ENCODE data around the gene RTCA. TPM values are rescaled to one million over a fixed set of nuclear protein-coding genes. Genes with fewer than 3 reads are reported as not detected.

Gene RTCA
- total and polyA plus RNA-seq, 4 donors, result 22.8 to 37.6 (median 30.5) TPM

DNA sequence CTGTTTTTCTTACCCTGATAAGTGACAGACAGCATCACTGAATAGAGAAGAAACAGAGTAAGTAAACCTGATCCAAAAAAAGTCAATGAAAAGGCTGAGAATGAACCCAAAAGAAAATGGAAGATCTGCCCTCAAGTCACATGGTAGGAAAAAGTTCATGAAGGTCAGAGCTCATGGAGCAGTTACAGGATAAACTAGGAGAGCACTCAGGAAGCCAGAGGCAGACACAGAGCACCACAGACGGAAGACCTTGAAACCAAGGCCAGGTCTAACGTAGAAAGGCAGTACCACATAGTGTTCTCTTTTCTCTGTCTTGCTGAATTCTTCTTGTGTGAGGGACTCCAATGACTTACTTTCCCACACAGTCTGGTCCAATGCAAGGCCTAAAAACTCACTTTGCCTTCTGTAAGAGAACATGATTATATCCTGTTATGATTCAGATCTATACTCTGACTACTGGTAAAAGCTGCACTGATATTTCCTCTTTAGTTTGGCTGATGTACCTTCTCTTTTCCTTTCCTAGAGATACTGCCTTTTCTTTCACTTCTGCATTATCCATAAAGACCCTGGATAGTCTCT is 40.8 kb downstream of the RTCA start:
- TF ChIP-seq, protein P1, sequence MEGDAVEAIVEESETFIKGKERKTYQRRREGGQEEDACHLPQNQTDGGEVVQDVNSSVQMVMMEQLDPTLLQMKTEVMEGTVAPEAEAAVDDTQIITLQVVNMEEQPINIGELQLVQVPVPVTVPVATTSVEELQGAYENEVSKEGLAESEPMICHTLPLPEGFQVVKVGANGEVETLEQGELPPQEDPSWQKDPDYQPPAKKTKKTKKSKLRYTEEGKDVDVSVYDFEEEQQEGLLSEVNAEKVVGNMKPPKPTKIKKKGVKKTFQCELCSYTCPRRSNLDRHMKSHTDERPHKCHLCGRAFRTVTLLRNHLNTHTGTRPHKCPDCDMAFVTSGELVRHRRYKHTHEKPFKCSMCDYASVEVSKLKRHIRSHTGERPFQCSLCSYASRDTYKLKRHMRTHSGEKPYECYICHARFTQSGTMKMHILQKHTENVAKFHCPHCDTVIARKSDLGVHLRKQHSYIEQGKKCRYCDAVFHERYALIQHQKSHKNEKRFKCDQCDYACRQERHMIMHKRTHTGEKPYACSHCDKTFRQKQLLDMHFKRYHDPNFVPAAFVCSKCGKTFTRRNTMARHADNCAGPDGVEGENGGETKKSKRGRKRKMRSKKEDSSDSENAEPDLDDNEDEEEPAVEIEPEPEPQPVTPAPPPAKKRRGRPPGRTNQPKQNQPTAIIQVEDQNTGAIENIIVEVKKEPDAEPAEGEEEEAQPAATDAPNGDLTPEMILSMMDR (IDR thresholded peaks at IDR 0.05; ENCODE audit: control extremely low read depth, extremely low read depth), result no peak
- H3K9ac ChIP-seq (ENCODE audit: insufficient read depth in 1 of 2, low read length in 2 of 2), result no peak overlapping the region
- no peaks in the 10 kb centered on the region for H3K27me3 ChIP-seq (ENCODE audit: control insufficient read depth in 3 of 3, insufficient read depth in 3 of 3, low read length in 2 of 3)
- DNase-seq (no peak), ATAC-seq (ENCODE audit: insufficient read depth, low FRiP score) (no peak)
- peaks cover 0 to 3% (median 0%) of the 10 kb centered on the region in 4 donors for H3K9me3 ChIP-seq (ENCODE audit: control insufficient read depth in 4 of 4, insufficient read depth in 3 of 4, low read length in 3 of 4)
- whole genome bisulfite sequencing, 2 donors, result 76 to 90% methylated on average over 2 of the region's 2 CpGs
- H3K36me3 ChIP-seq (ENCODE audit: control insufficient read depth in 4 of 4, insufficient read depth in 4 of 4, low read length in 4 of 4), result no peaks in the 10 kb centered on the region
- H3K4me3 ChIP-seq, result no peak overlapping the region
- H3K4me1 ChIP-seq (ENCODE audit: control insufficient read depth in 5 of 5, insufficient read depth in 5 of 5, low read length in 5 of 5), result peaks cover 0 to 4% (median 0%) of the 10 kb centered on the region in 5 donors
- H3K27ac ChIP-seq (ENCODE audit: low read depth in 1 of 2, low read length in 1 of 2), result no peak overlapping the region

DNA sequence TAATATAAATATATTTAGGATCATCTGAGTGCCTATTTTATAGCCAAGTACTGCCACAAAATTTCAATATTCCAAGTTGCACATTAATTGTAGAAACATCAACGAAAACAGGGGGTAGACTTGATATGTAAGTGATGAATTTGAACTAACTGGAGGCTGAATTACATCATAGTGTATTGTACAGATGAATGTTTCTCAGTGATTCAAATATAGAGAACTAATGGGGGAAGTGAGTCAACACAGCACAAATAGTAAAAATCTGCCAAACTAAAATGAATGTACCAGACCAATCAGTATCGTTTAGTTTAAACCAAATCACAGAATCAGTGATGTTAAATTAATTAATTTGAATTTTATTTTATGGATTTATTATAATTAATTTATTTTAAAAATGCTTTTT is 42.8 kb downstream of the RTCA start:
- TF ChIP-seq, protein P1 (IDR thresholded peaks at IDR 0.05; ENCODE audit: control extremely low read depth, extremely low read depth), result no peak
- Histone ChIP-seq H3K9me3 (ENCODE audit: control insufficient read depth in 4 of 4, insufficient read depth in 3 of 4, low read length in 3 of 4) (peaks cover 0 to 3% (median 0%) of the 10 kb centered on the region in 4 donors), H3K27me3 (ENCODE audit: control insufficient read depth in 3 of 3, insufficient read depth in 3 of 3, low read length in 2 of 3) (no peaks in the 10 kb centered on the region), H3K36me3 (ENCODE audit: control insufficient read depth in 4 of 4, insufficient read depth in 4 of 4, low read length in 4 of 4) (no peaks in the 10 kb centered on the region), H3K27ac (ENCODE audit: low read depth in 1 of 2, low read length in 1 of 2) (no peak overlapping the region), H3K4me1 (ENCODE audit: control insufficient read depth in 5 of 5, insufficient read depth in 5 of 5, low read length in 5 of 5) (peaks cover 0 to 4% (median 0%) of the 10 kb centered on the region in 5 donors), H3K4me3 (no peak overlapping the region), H3K9ac (ENCODE audit: insufficient read depth in 1 of 2, low read length in 2 of 2) (no peak overlapping the region)
- DNase-seq (no peak), ATAC-seq (ENCODE audit: insufficient read depth, low FRiP score) (no peak)
- 81 to 92% methylated on average over 2 of the region's 2 CpGs for WGBS, 2 donors

GRCh38 chr1:100309863-100310262 is 43.8 kb downstream of the RTCA start:
- Histone ChIP-seq H3K27me3 (ENCODE audit: control insufficient read depth in 3 of 3, insufficient read depth in 3 of 3, low read length in 2 of 3) (no peaks in the 10 kb centered on the region), H3K9me3 (ENCODE audit: control insufficient read depth in 4 of 4, insufficient read depth in 3 of 4, low read length in 3 of 4) (peaks cover 0 to 3% (median 0%) of the 10 kb centered on the region in 4 donors), H3K4me1 (ENCODE audit: control insufficient read depth in 5 of 5, insufficient read depth in 5 of 5, low read length in 5 of 5) (peaks cover 0 to 4% (median 0%) of the 10 kb centered on the region in 5 donors), H3K27ac (ENCODE audit: low read depth in 1 of 2, low read length in 1 of 2) (no peak overlapping the region), H3K4me3 (no peak overlapping the region), H3K36me3 (ENCODE audit: control insufficient read depth in 4 of 4, insufficient read depth in 4 of 4, low read length in 4 of 4) (no peaks in the 10 kb centered on the region), H3K9ac (ENCODE audit: insufficient read depth in 1 of 2, low read length in 2 of 2) (no peak overlapping the region)
- ATAC-seq (ENCODE audit: insufficient read depth, low FRiP score) (no peak), DNase-seq (no peak)
- TF ChIP-seq, protein P1 (IDR thresholded peaks at IDR 0.05; ENCODE audit: control extremely low read depth, extremely low read depth), result no peak

DNA sequence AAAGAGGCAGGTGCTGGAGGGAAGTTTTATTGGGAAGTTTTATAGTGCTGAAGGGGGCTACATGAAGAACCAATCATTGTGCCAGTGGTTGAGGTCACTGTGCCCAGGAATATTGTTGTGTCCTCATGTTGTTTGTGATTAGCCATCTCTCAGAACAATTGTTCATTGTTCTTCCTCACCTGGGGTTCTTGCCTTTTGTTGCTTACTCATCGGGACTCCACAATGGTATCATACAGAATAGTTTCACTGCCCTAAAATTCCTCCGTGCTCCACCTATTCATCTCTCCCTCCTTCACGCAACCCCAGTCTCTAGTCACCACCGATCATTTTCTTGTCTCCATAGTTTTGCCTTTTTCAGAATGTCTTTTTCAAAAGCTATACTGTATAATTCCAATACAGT is 47.4 kb downstream of the RTCA start:
- 73 to 79% methylated on average over 4 of the region's 4 CpGs for WGBS, 2 donors
- no peak overlapping the region for H3K4me3 ChIP-seq
- H3K27ac ChIP-seq (ENCODE audit: low read depth in 1 of 2, low read length in 1 of 2), result no peak overlapping the region

More for the DNA sequence above, 47.4 kb downstream of the RTCA start:
- TF ChIP-seq, protein P1 (IDR thresholded peaks at IDR 0.05; ENCODE audit: control extremely low read depth, extremely low read depth), result no peak
- Histone ChIP-seq H3K9ac (ENCODE audit: insufficient read depth in 1 of 2, low read length in 2 of 2) (no peak overlapping the region), H3K27me3 (ENCODE audit: control insufficient read depth in 3 of 3, insufficient read depth in 3 of 3, low read length in 2 of 3) (no peaks in the 10 kb centered on the region), H3K36me3 (ENCODE audit: control insufficient read depth in 4 of 4, insufficient read depth in 4 of 4, low read length in 4 of 4) (no peaks in the 10 kb centered on the region), H3K4me1 (ENCODE audit: control insufficient read depth in 5 of 5, insufficient read depth in 5 of 5, low read length in 5 of 5) (no peaks in the 10 kb centered on the region), H3K9me3 (ENCODE audit: control insufficient read depth in 4 of 4, insufficient read depth in 3 of 4, low read length in 3 of 4) (peaks cover 0 to 10% (median 2%) of the 10 kb centered on the region in 4 donors)
- ATAC-seq (ENCODE audit: insufficient read depth, low FRiP score), result no peak
- DNase-seq, result no peak

All from lung (tissue), 12 donors.